Naive thymus-derived CD4-positive, alpha-beta T cell (primary cell): ENCODE data around the gene ZBTB5. TPM values are rescaled to one million over a fixed set of nuclear protein-coding genes. Genes with fewer than 3 reads are reported as not detected.

ENCODE experiments used
- ATAC-seq: fragments of 150-1000 bp; cut with Tn5 transposase; 2 replicates; pipeline ENCODE4 v1.10.0; 2021; ENCODE audit warnings: mild to moderate bottlenecking, moderate library complexity
- CTCF ChIA-PET: fragments of 350-600 bp; sonication (Branson Sonifier 250); formaldehyde crosslinking; loops from one replicate; lab custom pipeline; 2021; ENCODE audit warnings: antibody characterized with exemption; lab: Charles Lee
- POLR2A ChIA-PET: fragments of 350-600 bp; sonication (Branson Sonifier 250); formaldehyde crosslinking; loops from one replicate; lab custom pipeline; 2021; ENCODE audit warnings: antibody characterized with exemption, inconsistent platforms; lab: Charles Lee
- DNase-seq, 9 donors: peaks; one replicate each; pipeline versions ENCODE4 v3.0.0 to v3.0.0-alpha.2; 2020 to 2022; ENCODE audit warnings: mixed read lengths in 1 of 9
- H3K27ac ChIP-seq: one replicate; pipeline ENCODE4 v1.7.0; 2013; ENCODE audit warnings: mild to moderate bottlenecking, low read depth, low read length, moderate library complexity
- H3K27me3 ChIP-seq, 2 donors: one replicate each; pipeline ENCODE4 v1.7.0; 2013; ENCODE audit warnings: low read length in 2 of 2, mild to moderate bottlenecking in 2 of 2, moderate library complexity in 2 of 2; ENCODE audit not compliant: control insufficient read depth in 2 of 2, insufficient read depth in 2 of 2
- H3K36me3 ChIP-seq, 3 experiments: 1 replicate in 2 of 3; 2 replicates in 1 of 3; pipeline ENCODE4 v1.7.0; 2013; ENCODE audit warnings: low read length in 3 of 3, mild to moderate bottlenecking in 3 of 3, moderate library complexity in 1 of 3; ENCODE audit not compliant: insufficient read depth in 3 of 3, control insufficient read depth in 2 of 3
- H3K4me1 ChIP-seq, 2 donors: one replicate each; pipeline ENCODE4 v1.7.0; 2013; ENCODE audit warnings: low read length in 2 of 2, mild to moderate bottlenecking in 2 of 2, moderate library complexity in 1 of 2; ENCODE audit not compliant: control insufficient read depth in 2 of 2, insufficient read depth in 2 of 2
- H3K4me3 ChIP-seq: 2 replicates; pipeline ENCODE4 v1.7.0; 2013; ENCODE audit warnings: mild to moderate bottlenecking, low read length
- H3K9me3 ChIP-seq, 3 experiments: 1 replicate in 2 of 3; 2 replicates in 1 of 3; pipeline ENCODE4 v1.7.0; 2013; ENCODE audit warnings: low read length in 3 of 3; ENCODE audit not compliant: control insufficient read depth in 2 of 3
- H3K27ac Mint-ChIP-seq, 9 donors: one replicate each; pipeline ENCODE4 v1.8.0; 2020 to 2022; ENCODE audit warnings: mixed read lengths in 9 of 9, mild to moderate bottlenecking in 8 of 9, moderate library complexity in 5 of 9, inconsistent platforms in 2 of 9
- H3K27me3 Mint-ChIP-seq, 5 donors: one replicate each; pipeline ENCODE4 v1.8.0; 2021 to 2022; ENCODE audit warnings: mixed read lengths in 5 of 5, mild to moderate bottlenecking in 1 of 5
- H3K36me3 Mint-ChIP-seq, 5 donors: one replicate each; pipeline ENCODE4 v1.8.0; 2020 to 2022; ENCODE audit warnings: mixed read lengths in 5 of 5, mild to moderate bottlenecking in 3 of 5, inconsistent platforms in 1 of 5
- H3K4me1 Mint-ChIP-seq, 7 donors: one replicate each; pipeline ENCODE4 v1.8.0; 2020 to 2022; ENCODE audit warnings: mixed read lengths in 7 of 7, mild to moderate bottlenecking in 3 of 7, inconsistent platforms in 1 of 7
- H3K4me3 Mint-ChIP-seq, 10 donors: one replicate each; pipeline ENCODE4 v1.8.0; 2020 to 2022; ENCODE audit warnings: mild to moderate bottlenecking in 10 of 10, mixed read lengths in 10 of 10, moderate library complexity in 6 of 10, inconsistent platforms in 2 of 10
- H3K9me3 Mint-ChIP-seq, 11 donors: one replicate each; pipeline ENCODE4 v1.8.0; 2020 to 2022; ENCODE audit warnings: mixed read lengths in 11 of 11, mild to moderate bottlenecking in 4 of 11, inconsistent platforms in 1 of 11, moderate library complexity in 1 of 11
- intact Hi-C, 2 donors: fragments of 100-400 bp; cut with micrococcal nuclease; formaldehyde crosslinking; loops; one replicate each; pipeline ENCODE4 v1.15.1; 2023
- polyA plus RNA-seq, 2 donors: library from polyadenylated mRNA; unstranded; fragments of 300-500 nt; fragmentation: Illumina TruSeq; gene quantifications; one replicate each; pipeline ENCODE4 v1.2.3, GENCODE V29; 2021
- total RNA-seq, 6 experiments: library from RNA in 5 of 6; stranded (reverse) in 5 of 6; gene quantifications; 1 replicate in 5 of 6; 2 replicates in 1 of 6; pipeline ENCODE4 v1.2.3 and lab custom pipeline; 2021 to 2026

The ZBTB5 gene
- total and polyA plus RNA-seq, 7 experiments from 2014 or later, result 0.60 to 16.8 (median 11.7) TPM

DNA sequence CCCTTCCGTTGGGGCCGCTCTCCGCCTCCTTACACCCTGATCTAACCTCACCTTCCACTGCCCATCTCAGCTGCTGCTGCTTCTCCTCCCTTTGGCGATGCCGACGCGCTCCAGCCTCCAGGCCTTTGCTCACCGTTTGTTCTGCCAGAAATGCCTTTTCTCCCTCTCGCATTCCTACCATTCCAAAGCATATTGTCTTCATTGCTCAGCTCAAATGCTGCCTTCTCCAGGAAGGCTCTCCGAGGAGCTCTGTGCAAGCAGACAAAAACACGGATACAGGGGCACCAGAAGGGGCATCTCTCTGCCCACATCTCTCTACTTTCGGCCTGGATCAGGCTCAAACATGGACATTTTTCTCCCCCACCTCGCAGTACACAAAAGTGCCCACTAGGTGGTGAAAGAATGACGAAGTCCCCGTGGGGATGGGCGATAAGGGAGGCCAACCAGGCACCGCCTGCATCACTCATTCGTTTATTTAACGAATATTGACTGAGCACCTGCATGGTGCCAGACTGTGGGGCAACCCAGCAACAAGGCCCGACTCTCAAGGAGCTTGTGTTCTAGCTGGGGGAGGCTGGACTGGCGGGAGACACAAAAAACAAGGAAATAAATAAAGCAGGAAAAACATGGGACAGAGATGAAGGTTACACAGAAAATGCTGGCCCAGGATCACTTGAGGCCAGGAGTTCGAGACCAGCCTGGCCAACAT lies 50.1 kb downstream of the ZBTB5 start:
- peaks cover 0 to 7% (median 5%) of the 10 kb centered on the region in 5 donors for H3K27me3 Mint-ChIP-seq
- H3K27ac Mint-ChIP-seq, result peak overlapping the region in 4 of 9 donors; percentile 76 to 92 (median 84)
- H3K36me3 Mint-ChIP-seq, result no peaks in the 10 kb centered on the region
- H3K4me1 ChIP-seq, result no peaks in the 10 kb centered on the region
- no peak overlapping the region for H3K4me3 ChIP-seq
- H3K36me3 ChIP-seq, result no peaks in the 10 kb centered on the region
- peaks cover 5 to 11% (median 7%) of the 10 kb centered on the region in 7 donors for H3K4me1 Mint-ChIP-seq
- POLR2A ChIA-PET, result interaction anchor here (1.2 to 1.3 kb wide), 2 partner anchors 17 to 71 kb away, joined by 3 read pairs; partner anchors contain the start of gene POLR1E
- H3K27me3 ChIP-seq, result no peaks in the 10 kb centered on the region
- peak overlapping the region in 7 of 10 donors; percentile 27 to 72 (median 49) for H3K4me3 Mint-ChIP-seq
- H3K27ac ChIP-seq, result no peak overlapping the region
- peak; percentile 94 for ATAC-seq
- no peaks in the 10 kb centered on the region for H3K9me3 ChIP-seq
- peak; percentile 55 to 77 (median 70) for DNase-seq
- CTCF ChIA-PET, result interaction anchor here (0.8 to 1.3 kb wide), 5 partner anchors 44 to 94 kb away, joined by 3 to 4 read pairs (median 3); partner anchors contain the start of gene POLR1E
- intact Hi-C loops, result loop anchor here (1.0 to 5.0 kb wide), 5 partner anchors 50 to 179 kb away; partner anchors contain the start of genes POLR1E (in 1 of the 2), TOMM5 (in 1 of the 2) and ZBTB5 (in 1 of the 2)
- H3K9me3 Mint-ChIP-seq, result no peaks in the 10 kb centered on the region

DNA sequence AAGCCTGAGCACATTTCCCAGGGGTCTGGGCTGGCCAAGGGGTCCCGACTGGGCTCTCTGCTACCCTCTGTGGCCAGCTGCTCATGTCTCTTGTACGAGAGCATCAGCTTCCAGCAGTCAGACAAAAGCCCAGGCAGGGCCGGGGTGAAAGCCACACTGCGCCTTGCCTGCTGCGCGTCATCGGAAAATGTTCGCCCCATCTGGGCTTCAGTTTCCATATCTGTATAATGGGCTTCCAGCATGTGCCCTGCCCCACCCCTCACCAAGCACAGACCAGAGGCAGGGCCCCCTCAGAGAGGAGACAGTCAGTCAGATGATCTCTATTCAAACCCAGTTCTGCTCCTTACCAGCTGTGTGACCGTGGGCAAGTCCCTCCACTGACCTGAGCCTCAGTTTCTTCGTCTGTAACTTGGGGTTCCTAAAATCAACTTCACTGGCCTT lies 50.7 kb downstream of the ZBTB5 start:
- Mint-ChIP-seq H3K27ac (peak overlapping the region in 1 of 9 donors; percentile 76), H3K36me3 (no peaks in the 10 kb centered on the region), H3K4me1 (peaks cover 5 to 11% (median 7%) of the 10 kb centered on the region in 7 donors), H3K4me3 (no peak overlapping the region), H3K9me3 (no peaks in the 10 kb centered on the region), H3K27me3 (peaks cover 0 to 7% (median 5%) of the 10 kb centered on the region in 5 donors)
- Histone ChIP-seq H3K4me1 (peaks cover 0 to 1% of the 10 kb centered on the region in 2 donors), H3K9me3 (no peaks in the 10 kb centered on the region), H3K27ac (no peak overlapping the region), H3K4me3 (no peak overlapping the region), H3K27me3 (no peaks in the 10 kb centered on the region), H3K36me3 (no peaks in the 10 kb centered on the region)
- ATAC-seq, result no peak
- no peak for DNase-seq
- CTCF ChIA-PET, result interaction anchor here (0.5 to 1.3 kb wide), 4 partner anchors 49 to 134 kb away, joined by 3 to 4 read pairs (median 3); no protein-coding TSS in a partner anchor
- intact Hi-C loops, result loop anchor here in 1 of 2 donors (2.0 kb wide), 1 partner anchor 50 kb away; the partner anchor contains the start of gene ZBTB5
- POLR2A ChIA-PET, result interaction anchor here (0.7 to 1.2 kb wide), 2 partner anchors 71 to 816 kb away, joined by 3 read pairs; partner anchors contain the start of gene POLR1E

DNA sequence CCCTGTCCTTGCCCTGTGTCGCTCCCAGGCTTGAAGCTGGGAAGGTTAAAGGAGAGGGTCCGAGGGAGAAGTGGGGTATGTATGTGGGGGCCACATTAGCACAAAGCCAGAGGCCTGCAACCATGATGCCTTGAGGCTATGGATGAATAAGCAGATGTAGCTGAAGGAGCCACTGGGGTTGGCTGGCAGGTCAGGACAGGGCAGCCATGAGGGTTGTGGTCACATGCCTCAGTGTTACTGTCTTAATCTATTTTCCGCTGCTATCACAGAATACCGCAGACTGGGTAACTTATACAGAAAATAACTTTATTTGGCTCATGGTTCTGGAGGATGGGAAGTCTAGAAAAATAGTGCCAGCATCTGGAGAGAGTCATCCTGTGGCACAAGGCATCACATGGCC lies 51.9 kb downstream of the ZBTB5 start:
- Histone ChIP-seq H3K4me3 (no peak overlapping the region), H3K9me3 (no peaks in the 10 kb centered on the region), H3K27ac (no peak overlapping the region), H3K36me3 (no peaks in the 10 kb centered on the region), H3K4me1 (peaks cover 0 to 12% of the 10 kb centered on the region in 2 donors), H3K27me3 (no peaks in the 10 kb centered on the region)
- Mint-ChIP-seq H3K4me3 (peak overlapping the region in 1 of 10 donors; percentile 29), H3K9me3 (no peaks in the 10 kb centered on the region), H3K4me1 (peaks cover 6 to 16% (median 9%) of the 10 kb centered on the region in 7 donors), H3K27me3 (peaks cover 0 to 7% (median 5%) of the 10 kb centered on the region in 5 donors), H3K36me3 (no peaks in the 10 kb centered on the region), H3K27ac (no peak overlapping the region)
- POLR2A ChIA-PET, result no interaction called here
- DNase-seq (no peak), ATAC-seq (no peak)
- intact Hi-C loops, result no loop called here
- CTCF ChIA-PET, result no interaction called here

DNA sequence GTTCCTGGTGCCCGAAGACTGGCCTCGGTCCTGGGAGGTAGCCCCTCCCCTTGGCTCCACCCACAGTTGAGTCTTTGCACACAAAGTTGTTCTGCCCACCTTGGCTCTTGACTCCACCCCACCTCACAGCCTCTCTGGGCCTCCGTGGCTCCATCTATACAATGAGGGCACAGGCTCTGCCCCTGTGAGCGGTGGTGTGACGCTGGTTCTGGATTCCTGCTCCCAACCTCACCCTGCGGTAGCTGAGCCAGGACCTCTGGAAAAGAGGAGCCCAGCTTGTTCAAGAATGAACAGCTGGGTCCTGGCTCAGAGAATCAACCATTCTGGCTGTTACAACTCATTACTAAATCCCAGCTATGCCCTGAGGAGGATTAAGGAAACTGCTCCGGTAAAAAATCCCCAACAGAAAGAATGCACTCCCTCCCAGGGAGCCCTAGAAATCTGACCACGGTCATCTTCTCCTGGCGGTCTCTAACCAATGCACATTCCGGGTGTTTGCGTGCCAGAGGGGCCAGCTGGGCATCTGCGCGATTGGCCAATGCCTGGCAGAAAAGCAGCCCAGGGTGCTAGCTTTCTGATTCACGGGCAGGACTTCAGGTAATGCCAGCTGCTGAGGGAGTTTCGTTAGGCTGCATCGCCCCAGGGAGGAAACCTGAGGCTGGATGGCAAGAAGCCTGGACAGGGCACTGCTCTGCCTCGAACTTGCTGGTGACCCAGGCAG lies 52.7 kb downstream of the ZBTB5 start:
- Mint-ChIP-seq H3K27me3 (peaks cover 0 to 7% (median 5%) of the 10 kb centered on the region in 5 donors), H3K4me1 (peaks cover 6 to 16% (median 9%) of the 10 kb centered on the region in 7 donors), H3K27ac (no peak overlapping the region), H3K36me3 (no peaks in the 10 kb centered on the region), H3K4me3 (no peak overlapping the region), H3K9me3 (no peaks in the 10 kb centered on the region)
- no peaks in the 10 kb centered on the region for H3K9me3 ChIP-seq
- H3K4me3 ChIP-seq, result no peak overlapping the region
- H3K27me3 ChIP-seq, result no peaks in the 10 kb centered on the region
- intact Hi-C loops, result no loop called here
- ATAC-seq, result no peak
- H3K27ac ChIP-seq, result no peak overlapping the region
- DNase-seq, result no peak
- H3K36me3 ChIP-seq, result no peaks in the 10 kb centered on the region
- ChIA-PET CTCF (interaction anchor here (0.7 kb wide), 1 partner anchor 728 kb away, joined by 3 read pairs; no protein-coding TSS in a partner anchor), POLR2A (no interaction called here)
- peaks cover 0 to 12% of the 10 kb centered on the region in 2 donors for H3K4me1 ChIP-seq

DNA sequence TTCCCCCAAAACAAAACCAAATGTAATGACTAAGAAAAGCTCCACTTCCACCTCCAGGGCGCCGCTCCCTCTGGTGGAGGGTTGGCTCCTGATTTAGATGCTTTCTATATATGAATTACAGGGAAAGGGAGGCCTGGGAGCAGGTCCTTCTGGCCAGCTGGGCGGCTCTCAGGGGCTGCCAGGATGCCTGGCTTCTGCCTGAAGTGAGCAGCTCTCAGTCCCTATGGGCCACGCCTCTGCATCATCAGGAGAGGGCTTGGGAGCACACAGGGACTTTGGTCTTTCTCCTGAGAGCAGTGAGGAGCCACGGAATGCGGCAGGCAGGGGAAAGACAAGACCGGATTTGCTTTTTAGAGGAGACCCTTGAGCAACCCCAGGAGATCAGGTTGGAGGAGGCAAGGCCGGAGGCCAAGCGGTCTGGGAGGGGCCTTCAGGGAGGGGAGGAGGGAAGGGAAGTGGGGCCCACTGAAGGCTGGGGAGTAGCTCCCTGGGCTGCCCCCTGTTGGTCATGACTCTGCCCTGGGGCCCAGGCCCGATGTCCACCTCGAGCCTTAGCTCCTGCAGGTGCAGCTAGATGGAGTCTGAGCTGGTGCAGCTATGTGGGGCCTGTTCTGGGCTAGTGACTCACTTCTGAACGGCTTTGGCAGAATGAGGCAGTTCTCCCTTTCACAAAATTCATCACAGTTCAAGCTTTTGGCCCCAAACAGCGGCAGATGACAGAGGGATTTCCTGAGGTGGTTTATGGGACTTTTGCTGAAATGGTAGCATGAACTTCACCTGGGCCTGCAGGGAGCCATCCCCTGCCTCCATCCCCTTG lies 54.1 kb downstream of the ZBTB5 start:
- H3K27me3 Mint-ChIP-seq, result peaks cover 0 to 7% (median 5%) of the 10 kb centered on the region in 5 donors
- intact Hi-C loops, result no loop called here

More for the DNA sequence above, 54.1 kb downstream of the ZBTB5 start:
- H3K27ac ChIP-seq, result no peak overlapping the region
- Mint-ChIP-seq H3K4me3 (no peak overlapping the region), H3K4me1 (peaks cover 6 to 16% (median 10%) of the 10 kb centered on the region in 7 donors), H3K36me3 (no peaks in the 10 kb centered on the region), H3K27ac (peak overlapping the region in 1 of 9 donors; percentile 45), H3K9me3 (no peaks in the 10 kb centered on the region)
- no peaks in the 10 kb centered on the region for H3K36me3 ChIP-seq
- ATAC-seq (no peak), DNase-seq (peak in 1 of 9 donors; percentile 29)
- no peaks in the 10 kb centered on the region for H3K9me3 ChIP-seq
- ChIA-PET POLR2A (no interaction called here), CTCF (no interaction called here)
- no peak overlapping the region for H3K4me3 ChIP-seq
- no peaks in the 10 kb centered on the region for H3K27me3 ChIP-seq
- peaks cover 0 to 12% of the 10 kb centered on the region in 2 donors for H3K4me1 ChIP-seq
